ENCODE measurements around the gene PGM5.

Gene PGM5

DNA sequence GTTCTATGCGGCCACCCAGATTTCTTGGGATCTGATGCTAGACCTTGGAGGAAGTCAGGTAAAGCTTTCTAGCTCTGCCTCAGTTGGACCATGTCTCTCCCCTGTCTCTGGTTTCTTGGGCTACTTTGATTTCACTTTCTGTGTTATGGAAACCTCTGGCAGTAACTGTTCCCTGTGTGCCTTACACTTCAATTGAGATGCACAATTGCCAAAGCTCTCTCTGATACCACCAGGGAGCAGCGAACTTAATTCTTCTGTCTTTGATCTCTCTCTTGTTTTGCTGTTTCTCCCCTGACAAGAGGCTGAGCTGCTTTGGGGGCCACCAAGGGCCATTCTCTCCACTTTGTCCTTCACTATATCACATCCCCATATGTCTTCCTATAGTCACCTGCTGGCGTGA, 61.4 kb downstream of the PGM5 start:
- DNase-seq (ENCODE audit: low read depth): no peak
- H3K4me3 ChIP-seq (ENCODE audit: low read depth, low read length): no peak overlapping the region
- TF ChIP-seq, protein P1, sequence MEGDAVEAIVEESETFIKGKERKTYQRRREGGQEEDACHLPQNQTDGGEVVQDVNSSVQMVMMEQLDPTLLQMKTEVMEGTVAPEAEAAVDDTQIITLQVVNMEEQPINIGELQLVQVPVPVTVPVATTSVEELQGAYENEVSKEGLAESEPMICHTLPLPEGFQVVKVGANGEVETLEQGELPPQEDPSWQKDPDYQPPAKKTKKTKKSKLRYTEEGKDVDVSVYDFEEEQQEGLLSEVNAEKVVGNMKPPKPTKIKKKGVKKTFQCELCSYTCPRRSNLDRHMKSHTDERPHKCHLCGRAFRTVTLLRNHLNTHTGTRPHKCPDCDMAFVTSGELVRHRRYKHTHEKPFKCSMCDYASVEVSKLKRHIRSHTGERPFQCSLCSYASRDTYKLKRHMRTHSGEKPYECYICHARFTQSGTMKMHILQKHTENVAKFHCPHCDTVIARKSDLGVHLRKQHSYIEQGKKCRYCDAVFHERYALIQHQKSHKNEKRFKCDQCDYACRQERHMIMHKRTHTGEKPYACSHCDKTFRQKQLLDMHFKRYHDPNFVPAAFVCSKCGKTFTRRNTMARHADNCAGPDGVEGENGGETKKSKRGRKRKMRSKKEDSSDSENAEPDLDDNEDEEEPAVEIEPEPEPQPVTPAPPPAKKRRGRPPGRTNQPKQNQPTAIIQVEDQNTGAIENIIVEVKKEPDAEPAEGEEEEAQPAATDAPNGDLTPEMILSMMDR (IDR thresholded peaks at IDR 0.05; ENCODE audit: low read depth, low read length): no peak
- TF ChIP-seq POLR2A (IDR thresholded peaks at IDR 0.05; ENCODE audit: extremely low read depth, insufficient read length): no peak
- no peak for TF ChIP-seq MYC (IDR thresholded peaks at IDR 0.05; ENCODE audit: low read depth, low read length)
- no peak for TF ChIP-seq MAX (IDR thresholded peaks at IDR 0.05; ENCODE audit: low read depth, low read length)

DNA sequence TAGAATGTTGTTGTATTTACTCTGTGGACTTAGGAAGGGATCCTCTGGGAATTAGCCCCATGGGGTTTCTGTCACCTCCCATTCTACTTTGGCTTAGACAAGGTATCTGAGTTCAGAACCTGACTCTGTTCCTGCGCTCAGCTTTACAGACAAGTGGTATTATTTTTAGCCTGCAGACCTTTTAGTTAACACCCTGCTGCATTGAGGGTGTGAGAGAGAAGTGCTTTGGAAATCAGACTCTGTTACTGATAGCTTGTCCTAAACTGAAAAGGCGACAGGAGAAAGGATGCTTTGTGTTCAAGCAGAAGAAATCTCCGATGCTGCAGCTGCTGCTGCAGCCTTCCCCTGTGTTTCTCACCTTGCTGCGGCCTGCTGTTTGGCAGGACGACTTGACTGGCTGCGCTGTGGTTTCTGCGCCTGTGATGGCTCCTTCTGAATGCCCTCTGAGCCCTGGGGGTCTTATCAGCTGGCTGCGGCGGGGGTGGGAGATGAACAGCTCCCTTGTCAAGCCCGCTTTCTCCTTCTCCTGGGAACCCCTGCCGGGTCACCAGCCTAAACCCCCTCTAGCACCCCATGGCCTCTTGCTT, 61.9 kb downstream of the PGM5 start:
- DNase-seq (ENCODE audit: low read depth): no peak
- TF ChIP-seq MAX (IDR thresholded peaks at IDR 0.05; ENCODE audit: low read depth, low read length): no peak
- H3K4me3 ChIP-seq (ENCODE audit: low read depth, low read length): no peak overlapping the region

GRCh38 chr9:68419901-68420300, 63.5 kb downstream of the PGM5 start:
- TF ChIP-seq MAX (IDR thresholded peaks at IDR 0.05; ENCODE audit: low read depth, low read length): no peak
- TF ChIP-seq POLR2A (IDR thresholded peaks at IDR 0.05; ENCODE audit: extremely low read depth, insufficient read length): no peak
- TF ChIP-seq MYC (IDR thresholded peaks at IDR 0.05; ENCODE audit: low read depth, low read length): no peak
- TF ChIP-seq, protein P1 (IDR thresholded peaks at IDR 0.05; ENCODE audit: low read depth, low read length): no peak
- no peak for DNase-seq (ENCODE audit: low read depth)
- H3K4me3 ChIP-seq (ENCODE audit: low read depth, low read length): no peak overlapping the region

DNA sequence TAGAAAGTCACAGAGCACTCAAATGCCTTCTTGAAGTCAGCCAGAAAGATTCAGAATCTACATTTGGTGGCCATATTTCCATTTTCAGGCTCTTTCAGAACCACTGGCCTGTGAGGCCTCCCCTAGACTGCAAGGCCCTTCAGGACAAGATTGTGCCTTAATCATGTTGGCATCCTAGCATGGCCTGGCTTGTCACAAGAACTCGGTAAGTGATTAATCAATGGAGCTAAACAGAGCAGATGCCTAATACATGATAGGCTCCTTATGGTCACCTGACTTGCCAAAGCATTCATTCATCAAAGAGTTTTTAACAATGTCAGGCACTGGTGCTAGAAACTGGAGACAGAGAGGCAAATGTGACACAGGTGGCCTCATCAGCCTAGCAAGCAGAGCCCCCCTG, 70.3 kb downstream of the PGM5 start:
- no peak overlapping the region for H3K4me3 ChIP-seq (ENCODE audit: low read depth, low read length)
- no peak for DNase-seq (ENCODE audit: low read depth)
- no peak for TF ChIP-seq MAX (IDR thresholded peaks at IDR 0.05; ENCODE audit: low read depth, low read length)
- TF ChIP-seq, protein P1 (IDR thresholded peaks at IDR 0.05; ENCODE audit: low read depth, low read length): no peak
- no peak for TF ChIP-seq POLR2A (IDR thresholded peaks at IDR 0.05; ENCODE audit: extremely low read depth, insufficient read length)
- TF ChIP-seq MYC (IDR thresholded peaks at IDR 0.05; ENCODE audit: low read depth, low read length): no peak

- no peak for TF ChIP-seq MAX (IDR thresholded peaks at IDR 0.05; ENCODE audit: low read depth, low read length)
- no peak for TF ChIP-seq POLR2A (IDR thresholded peaks at IDR 0.05; ENCODE audit: extremely low read depth, insufficient read length)
- TF ChIP-seq, protein P1 (IDR thresholded peaks at IDR 0.05; ENCODE audit: low read depth, low read length): no peak
- no peak for TF ChIP-seq MYC (IDR thresholded peaks at IDR 0.05; ENCODE audit: low read depth, low read length)
Measured at GRCh38 chr9:68427216-68427977, 71.0 kb downstream of the PGM5 start.

GRCh38 chr9:68428481-68428880, 72.1 kb downstream of the PGM5 start:
- TF ChIP-seq, protein P1 (IDR thresholded peaks at IDR 0.05; ENCODE audit: low read depth, low read length): no peak
- TF ChIP-seq MYC (IDR thresholded peaks at IDR 0.05; ENCODE audit: low read depth, low read length) (no peak), MAX (IDR thresholded peaks at IDR 0.05; ENCODE audit: low read depth, low read length) (no peak), POLR2A (IDR thresholded peaks at IDR 0.05; ENCODE audit: extremely low read depth, insufficient read length) (no peak)
- no peak overlapping the region for H3K4me3 ChIP-seq (ENCODE audit: low read depth, low read length)
- DNase-seq (ENCODE audit: low read depth): no peak

More at GRCh38 chr9:68427216-68427977, 71.0 kb downstream of the PGM5 start:
- no peak overlapping the region for H3K4me3 ChIP-seq (ENCODE audit: low read depth, low read length)
- DNase-seq (ENCODE audit: low read depth): no peak
